HCT116 (cell line): ENCODE data around the gene SNX4.

Experiments used
- EZH2 ChIP-seq: fragments of 200-600 bp; sonication (generic); IDR thresholded peaks from 2 replicates; pipeline ENCODE4 v1.6.1; 2017; ENCODE audit warnings: antibody characterized with exemption, mixed run types
- POLR2A ChIP-seq: IDR thresholded peaks from 2 replicates; pipeline ENCODE4 v1.7.0; 2011; ENCODE audit warnings: borderline replicate concordance; ENCODE audit not compliant: insufficient read depth, insufficient read length; ENCODE audit errors: extremely low read depth
- POLR2AphosphoS5 ChIP-seq: IDR thresholded peaks from 2 replicates; pipeline ENCODE4 v1.6.1; 2011; ENCODE audit warnings: mild to moderate bottlenecking, low read depth, low read length, moderate library complexity
- SIN3A ChIP-seq: IDR thresholded peaks from 2 replicates; pipeline ENCODE4 v1.6.1; 2012; ENCODE audit warnings: low read depth
- YY1 ChIP-seq: IDR thresholded peaks from 2 replicates; pipeline ENCODE4 v1.6.1; 2011; ENCODE audit warnings: low read length, low read depth, moderate library complexity, mild to moderate bottlenecking; ENCODE audit not compliant: insufficient replicate concordance; ENCODE audit errors: extremely low read depth
- ZNF274 ChIP-seq: fragments of 200-500 bp; sonication (Bioruptor generic); IDR thresholded peaks from 2 replicates; pipeline ENCODE4 v1.6.1; 2014; ENCODE audit warnings: mild to moderate bottlenecking, low read depth, low read length, inconsistent platforms
- TF ChIP-seq, protein P1 (sequence below): IDR thresholded peaks from 2 replicates; pipeline ENCODE4 v1.6.1; 2012
- TF ChIP-seq, protein P2 (sequence below), 3 experiments: fragments of 200-600 bp in 1 of 3; sonication (generic) in 1 of 3; IDR thresholded peaks in 2 of 3; conservative IDR thresholded peaks in 1 of 3; 2 replicates each; pipeline ENCODE4 v1.5.1; 2012 to 2017; ENCODE audit warnings: low read depth in 2 of 3, low read length in 2 of 3, antibody characterized with exemption in 1 of 3, borderline replicate concordance in 1 of 3, control low read depth in 1 of 3, mild to moderate bottlenecking in 1 of 3, mixed read lengths in 1 of 3, mixed run types in 1 of 3, moderate library complexity in 1 of 3; ENCODE audit not compliant: insufficient read depth in 1 of 3
- TF ChIP-seq, protein P3 (sequence below): IDR thresholded peaks from 2 replicates; pipeline ENCODE4 v1.6.1; 2012
- TF ChIP-seq, protein P4 (sequence below): IDR thresholded peaks from 2 replicates; pipeline ENCODE4 v1.6.1; 2012; ENCODE audit warnings: low read depth

DNA sequence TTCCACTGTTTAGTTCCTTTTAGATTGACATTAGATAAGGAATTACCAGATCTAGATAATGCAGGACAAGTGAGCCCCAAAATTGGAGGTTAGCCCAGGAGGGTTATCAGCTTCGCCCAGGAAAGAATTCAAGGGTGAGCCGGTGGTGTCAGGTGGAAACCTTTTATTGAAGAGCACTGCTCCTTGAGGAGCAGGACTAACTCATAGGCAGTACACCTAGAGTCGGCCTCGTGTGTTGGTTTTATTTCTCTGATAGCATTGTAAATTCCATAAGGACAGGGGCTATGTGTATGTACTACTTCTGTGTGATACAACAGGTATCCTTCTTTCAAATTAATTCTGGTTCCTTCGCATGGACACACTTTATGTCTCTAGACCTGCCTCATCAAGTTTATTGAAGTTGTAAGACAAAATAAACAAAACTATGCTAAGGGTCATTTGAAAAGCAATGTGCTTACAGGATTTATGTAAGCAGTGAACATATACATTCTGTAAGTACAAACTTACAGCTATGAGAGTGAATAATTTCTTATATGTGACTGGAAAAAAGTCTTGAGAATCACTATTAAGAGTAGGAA lies 57.2 kb downstream of the SNX4 start:
- no peak for TF ChIP-seq POLR2A
- no peak for TF ChIP-seq YY1
- TF ChIP-seq, protein P1, sequence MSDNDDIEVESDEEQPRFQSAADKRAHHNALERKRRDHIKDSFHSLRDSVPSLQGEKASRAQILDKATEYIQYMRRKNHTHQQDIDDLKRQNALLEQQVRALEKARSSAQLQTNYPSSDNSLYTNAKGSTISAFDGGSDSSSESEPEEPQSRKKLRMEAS: no peak
- TF ChIP-seq ZNF274: no peak
- TF ChIP-seq, protein P2, sequence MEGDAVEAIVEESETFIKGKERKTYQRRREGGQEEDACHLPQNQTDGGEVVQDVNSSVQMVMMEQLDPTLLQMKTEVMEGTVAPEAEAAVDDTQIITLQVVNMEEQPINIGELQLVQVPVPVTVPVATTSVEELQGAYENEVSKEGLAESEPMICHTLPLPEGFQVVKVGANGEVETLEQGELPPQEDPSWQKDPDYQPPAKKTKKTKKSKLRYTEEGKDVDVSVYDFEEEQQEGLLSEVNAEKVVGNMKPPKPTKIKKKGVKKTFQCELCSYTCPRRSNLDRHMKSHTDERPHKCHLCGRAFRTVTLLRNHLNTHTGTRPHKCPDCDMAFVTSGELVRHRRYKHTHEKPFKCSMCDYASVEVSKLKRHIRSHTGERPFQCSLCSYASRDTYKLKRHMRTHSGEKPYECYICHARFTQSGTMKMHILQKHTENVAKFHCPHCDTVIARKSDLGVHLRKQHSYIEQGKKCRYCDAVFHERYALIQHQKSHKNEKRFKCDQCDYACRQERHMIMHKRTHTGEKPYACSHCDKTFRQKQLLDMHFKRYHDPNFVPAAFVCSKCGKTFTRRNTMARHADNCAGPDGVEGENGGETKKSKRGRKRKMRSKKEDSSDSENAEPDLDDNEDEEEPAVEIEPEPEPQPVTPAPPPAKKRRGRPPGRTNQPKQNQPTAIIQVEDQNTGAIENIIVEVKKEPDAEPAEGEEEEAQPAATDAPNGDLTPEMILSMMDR (IDR thresholded peaks at IDR 0.05 in 2 of 3, conservative IDR thresholded peaks at IDR 0.05 in 1 of 3; ENCODE audit: borderline replicate concordance in 1 of 3, insufficient read depth in 1 of 3, low read depth in 2 of 3, low read length in 2 of 3): no peak
- TF ChIP-seq, protein P3, sequence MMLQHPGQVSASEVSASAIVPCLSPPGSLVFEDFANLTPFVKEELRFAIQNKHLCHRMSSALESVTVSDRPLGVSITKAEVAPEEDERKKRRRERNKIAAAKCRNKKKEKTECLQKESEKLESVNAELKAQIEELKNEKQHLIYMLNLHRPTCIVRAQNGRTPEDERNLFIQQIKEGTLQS: no peak
- TF ChIP-seq, protein P4, sequence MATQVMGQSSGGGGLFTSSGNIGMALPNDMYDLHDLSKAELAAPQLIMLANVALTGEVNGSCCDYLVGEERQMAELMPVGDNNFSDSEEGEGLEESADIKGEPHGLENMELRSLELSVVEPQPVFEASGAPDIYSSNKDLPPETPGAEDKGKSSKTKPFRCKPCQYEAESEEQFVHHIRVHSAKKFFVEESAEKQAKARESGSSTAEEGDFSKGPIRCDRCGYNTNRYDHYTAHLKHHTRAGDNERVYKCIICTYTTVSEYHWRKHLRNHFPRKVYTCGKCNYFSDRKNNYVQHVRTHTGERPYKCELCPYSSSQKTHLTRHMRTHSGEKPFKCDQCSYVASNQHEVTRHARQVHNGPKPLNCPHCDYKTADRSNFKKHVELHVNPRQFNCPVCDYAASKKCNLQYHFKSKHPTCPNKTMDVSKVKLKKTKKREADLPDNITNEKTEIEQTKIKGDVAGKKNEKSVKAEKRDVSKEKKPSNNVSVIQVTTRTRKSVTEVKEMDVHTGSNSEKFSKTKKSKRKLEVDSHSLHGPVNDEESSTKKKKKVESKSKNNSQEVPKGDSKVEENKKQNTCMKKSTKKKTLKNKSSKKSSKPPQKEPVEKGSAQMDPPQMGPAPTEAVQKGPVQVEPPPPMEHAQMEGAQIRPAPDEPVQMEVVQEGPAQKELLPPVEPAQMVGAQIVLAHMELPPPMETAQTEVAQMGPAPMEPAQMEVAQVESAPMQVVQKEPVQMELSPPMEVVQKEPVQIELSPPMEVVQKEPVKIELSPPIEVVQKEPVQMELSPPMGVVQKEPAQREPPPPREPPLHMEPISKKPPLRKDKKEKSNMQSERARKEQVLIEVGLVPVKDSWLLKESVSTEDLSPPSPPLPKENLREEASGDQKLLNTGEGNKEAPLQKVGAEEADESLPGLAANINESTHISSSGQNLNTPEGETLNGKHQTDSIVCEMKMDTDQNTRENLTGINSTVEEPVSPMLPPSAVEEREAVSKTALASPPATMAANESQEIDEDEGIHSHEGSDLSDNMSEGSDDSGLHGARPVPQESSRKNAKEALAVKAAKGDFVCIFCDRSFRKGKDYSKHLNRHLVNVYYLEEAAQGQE: no peak
- no peak for TF ChIP-seq EZH2
- no peak for TF ChIP-seq SIN3A
- TF ChIP-seq POLR2AphosphoS5: no peak
